GM10266 (cell line): ENCODE data around the gene BTNL2.
"Not testable (repeated sequence)": the region's sequence is repeated elsewhere in the genome, so short reads cannot be mapped to it uniquely, and the experiment has no call there.

Source experiments
- DNase-seq: peaks from one replicate; pipeline ENCODE4 v3.0.0; 2012; ENCODE audit errors: extremely low spot score
- CTCF ChIP-seq: IDR thresholded peaks from 2 replicates; pipeline ENCODE4 v1.5.1; 2012; ENCODE audit warnings: mild to moderate bottlenecking, low read depth; ENCODE audit not compliant: control insufficient read depth, insufficient read depth; ENCODE audit errors: missing control alignments

Gene BTNL2

GRCh38 chr6:32439602-32440214, 32.7 kb upstream of the BTNL2 start, which contains the start of gene HLA-DRA:
Gene HLA-DRA (plus strand): TSS chr6:32439887. CDS start chr6:32439951, 64 bp downstream.
- no peak for TF ChIP-seq CTCF
- peak; percentile 81 for DNase-seq

GRCh38 chr6:32439139-32439538, 32.2 kb upstream of the BTNL2 start:
- no peak for DNase-seq

GRCh38 chr6:32436995-32437836, 30.2 kb upstream of the BTNL2 start:
- DNase-seq = peak; percentile 72
- TF ChIP-seq CTCF = no peak

More at GRCh38 chr6:32439139-32439538, 32.2 kb upstream of the BTNL2 start:
- no peak for TF ChIP-seq CTCF

GRCh38 chr6:32436186-32436585, 29.2 kb upstream of the BTNL2 start:
- DNase-seq = no peak
- TF ChIP-seq CTCF = no peak

GRCh38 chr6:32433950-32434349, 27.0 kb upstream of the BTNL2 start:
- not testable (repeated sequence) for DNase-seq

- peak; percentile 49 for TF ChIP-seq CTCF
- DNase-seq = peak; percentile 18
Measured at GRCh38 chr6:32432050-32432450, 25.1 kb upstream of the BTNL2 start.

- no peak for TF ChIP-seq CTCF
Measured at GRCh38 chr6:32431142-32431541, 24.2 kb upstream of the BTNL2 start.

More at GRCh38 chr6:32431142-32431541, 24.2 kb upstream of the BTNL2 start:
- no peak for DNase-seq
